Activated naive CD4-positive, alpha-beta T cell (primary cell): Measurements from ENCODE around the gene FANCB.

Experiments used
- DNase-seq, 4 experiments: peaks; one replicate each; lab custom pipeline; 2025; lab: John Stamatoyannopoulos, UW

Gene FANCB

GRCh38 chrX:14832586-14832985 is 40.3 kb downstream of the FANCB start:
- no peak for DNase-seq

- DNase-seq: no peak
Measured at GRCh38 chrX:14832151-14832550, 40.7 kb downstream of the FANCB start.

- no peak for DNase-seq
Measured at GRCh38 chrX:14829643-14830042, 43.2 kb downstream of the FANCB start.

- no peak for DNase-seq
Measured at GRCh38 chrX:14826319-14826718, 46.5 kb downstream of the FANCB start.

- no peak for DNase-seq
Measured at GRCh38 chrX:14825851-14826250, 47.0 kb downstream of the FANCB start.

- DNase-seq: no peak
Measured at GRCh38 chrX:14819769-14820168, 53.1 kb downstream of the FANCB start.

- DNase-seq: no peak
Measured at GRCh38 chrX:14817571-14817970, 55.3 kb downstream of the FANCB start.

- no peak for DNase-seq
Measured at GRCh38 chrX:14802943-14803710, 69.7 kb downstream of the FANCB start.

GRCh38 chrX:14801136-14801535 is 71.7 kb downstream of the FANCB start:
- DNase-seq: no peak

GRCh38 chrX:14798805-14799397 is 74.0 kb downstream of the FANCB start:
- no peak for DNase-seq
